ENCODE results near the gene GALNT2. TPM values are rescaled to one million over a fixed set of nuclear protein-coding genes. Genes with fewer than 3 reads are reported as not detected.

The GALNT2 gene
- total and polyA plus RNA-seq, 2 of the 13 experiments (the other 11 are each of a cell fraction or from before 2014, with no cell fraction given), result 39.3 to 39.6 TPM

DNA sequence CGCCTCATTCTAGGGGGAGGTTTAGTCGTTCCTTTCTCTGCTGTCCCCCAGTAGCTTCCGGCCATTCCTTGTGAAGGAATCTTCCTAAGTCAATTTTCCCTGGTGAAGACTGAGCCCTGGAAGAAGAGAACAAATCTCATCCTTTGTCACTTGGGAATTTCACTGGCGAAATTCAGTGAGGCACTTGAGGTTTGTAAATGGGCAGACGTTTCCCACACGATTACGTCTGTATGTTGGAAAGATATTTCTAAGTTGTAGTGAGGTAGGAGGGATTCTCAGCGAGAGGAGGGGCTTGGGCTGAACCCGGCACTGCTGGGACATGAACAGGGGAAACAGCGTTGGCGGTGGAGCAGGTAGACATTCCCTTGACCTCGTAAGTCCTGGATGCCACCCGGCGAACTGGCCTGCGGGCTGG, 47.2 kb downstream of the GALNT2 start:
- H3K27ac ChIP-seq (ENCODE audit: extremely low read length, insufficient read depth, low read length), result no peak overlapping the region
- no peaks in the 10 kb centered on the region for H4K20me1 ChIP-seq (ENCODE audit: insufficient read depth, low read length)
- FAIRE-seq, result no peak
- ChIA-PET CTCF (ENCODE audit: low intra/inter-chr PET ratio, low total read pairs) (no interaction called here), POLR2A (no interaction called here)
- H3K4me2 ChIP-seq (ENCODE audit: low read depth, low read length), result no peak overlapping the region
- no TSS peak for BruUV-seq (replicated peaks)
- intact Hi-C loops (cut with micrococcal nuclease; ENCODE audit: unreplicated experiment), result no loop called here
- peaks cover 59% of the 10 kb centered on the region for H3K79me2 ChIP-seq (ENCODE audit: insufficient read depth, low read length)
- no peaks in the 10 kb centered on the region for H3K9me3 ChIP-seq (ENCODE audit: low read length)
- H3K4me1 ChIP-seq (ENCODE audit: insufficient read depth, low read length), result peaks cover 52% of the 10 kb centered on the region
- H3K27me3 ChIP-seq (ENCODE audit: control insufficient read depth in 1 of 2, insufficient read depth in 2 of 2, low read length in 2 of 2), result no peaks in the 10 kb centered on the region
- no peak for DNase-seq (ENCODE audit: low spot score)
- H3K9ac ChIP-seq (ENCODE audit: insufficient read depth, low read depth, low read length), result no peak overlapping the region
- ATAC-seq, result no peak
- no peak overlapping the region for H2AFZ ChIP-seq (ENCODE audit: low read length)
- H3K4me3 ChIP-seq (replicated peaks in 1 of 3; ENCODE audit: insufficient read depth in 1 of 3, low read depth in 2 of 3, low read length in 3 of 3), result no peak overlapping the region
- in situ Hi-C loops (cut with HindIII; ENCODE audit: extremely low pct_ligation_motif_present, low pct_unique_long_range_greater_than_20kb), result no loop called here
- peaks cover 0 to 3% of the 10 kb centered on the region in 2 experiments; a peak in 3 of 5 replicates for H3K36me3 ChIP-seq (replicated peaks in 1 of 2; ENCODE audit: control insufficient read depth in 1 of 2, insufficient read depth in 2 of 2, low read length in 2 of 2)
- 97% methylated on average over 15 of the region's 15 CpGs for WGBS (ENCODE audit: low lambda C conversion rate)
- TF ChIP-seq, protein P1, sequence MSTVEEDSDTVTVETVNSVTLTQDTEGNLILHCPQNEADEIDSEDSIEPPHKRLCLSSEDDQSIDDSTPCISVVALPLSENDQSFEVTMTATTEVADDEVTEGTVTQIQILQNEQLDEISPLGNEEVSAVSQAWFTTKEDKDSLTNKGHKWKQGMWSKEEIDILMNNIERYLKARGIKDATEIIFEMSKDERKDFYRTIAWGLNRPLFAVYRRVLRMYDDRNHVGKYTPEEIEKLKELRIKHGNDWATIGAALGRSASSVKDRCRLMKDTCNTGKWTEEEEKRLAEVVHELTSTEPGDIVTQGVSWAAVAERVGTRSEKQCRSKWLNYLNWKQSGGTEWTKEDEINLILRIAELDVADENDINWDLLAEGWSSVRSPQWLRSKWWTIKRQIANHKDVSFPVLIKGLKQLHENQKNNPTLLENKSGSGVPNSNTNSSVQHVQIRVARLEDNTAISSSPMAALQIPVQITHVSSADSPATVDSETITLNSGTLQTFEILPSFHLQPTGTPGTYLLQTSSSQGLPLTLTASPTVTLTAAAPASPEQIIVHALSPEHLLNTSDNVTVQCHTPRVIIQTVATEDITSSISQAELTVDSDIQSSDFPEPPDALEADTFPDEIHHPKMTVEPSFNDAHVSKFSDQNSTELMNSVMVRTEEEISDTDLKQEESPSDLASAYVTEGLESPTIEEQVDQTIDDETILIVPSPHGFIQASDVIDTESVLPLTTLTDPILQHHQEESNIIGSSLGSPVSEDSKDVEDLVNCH (CRISPR knock-in tag; IDR thresholded peaks at IDR 0.05), result no peak
- TF ChIP-seq TEAD3 (CRISPR knock-in tag; optimal IDR thresholded peaks at IDR 0.05; ENCODE audit: borderline replicate concordance) (no peak), SRSF9 (IDR thresholded peaks at IDR 0.05; ENCODE audit: borderline replicate concordance, insufficient read depth, low read depth, low read length, poor library complexity, severe bottlenecking) (no peak), CBX1 (IDR thresholded peaks at IDR 0.05; ENCODE audit: low read depth) (no peak), ZMYM3 (CRISPR knock-in tag; IDR thresholded peaks at IDR 0.05) (no peak), HNF4A (CRISPR knock-in tag; IDR thresholded peaks at IDR 0.05) (no peak), MAF1 (CRISPR knock-in tag; IDR thresholded peaks at IDR 0.05; ENCODE audit: borderline replicate concordance) (no peak), NR2F6 (IDR thresholded peaks at IDR 0.05) (no peak), NR2F6 (CRISPR knock-in tag; IDR thresholded peaks at IDR 0.05) (no peak), FOXA1 (IDR thresholded peaks at IDR 0.05) (no peak), FOXA1 (CRISPR knock-in tag; IDR thresholded peaks at IDR 0.05) (no peak)
- TF ChIP-seq, protein P2, sequence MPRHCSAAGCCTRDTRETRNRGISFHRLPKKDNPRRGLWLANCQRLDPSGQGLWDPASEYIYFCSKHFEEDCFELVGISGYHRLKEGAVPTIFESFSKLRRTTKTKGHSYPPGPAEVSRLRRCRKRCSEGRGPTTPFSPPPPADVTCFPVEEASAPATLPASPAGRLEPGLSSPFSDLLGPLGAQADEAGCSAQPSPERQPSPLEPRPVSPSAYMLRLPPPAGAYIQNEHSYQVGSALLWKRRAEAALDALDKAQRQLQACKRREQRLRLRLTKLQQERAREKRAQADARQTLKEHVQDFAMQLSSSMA (CRISPR knock-in tag; IDR thresholded peaks at IDR 0.05), result no peak
- TF ChIP-seq, protein P3, sequence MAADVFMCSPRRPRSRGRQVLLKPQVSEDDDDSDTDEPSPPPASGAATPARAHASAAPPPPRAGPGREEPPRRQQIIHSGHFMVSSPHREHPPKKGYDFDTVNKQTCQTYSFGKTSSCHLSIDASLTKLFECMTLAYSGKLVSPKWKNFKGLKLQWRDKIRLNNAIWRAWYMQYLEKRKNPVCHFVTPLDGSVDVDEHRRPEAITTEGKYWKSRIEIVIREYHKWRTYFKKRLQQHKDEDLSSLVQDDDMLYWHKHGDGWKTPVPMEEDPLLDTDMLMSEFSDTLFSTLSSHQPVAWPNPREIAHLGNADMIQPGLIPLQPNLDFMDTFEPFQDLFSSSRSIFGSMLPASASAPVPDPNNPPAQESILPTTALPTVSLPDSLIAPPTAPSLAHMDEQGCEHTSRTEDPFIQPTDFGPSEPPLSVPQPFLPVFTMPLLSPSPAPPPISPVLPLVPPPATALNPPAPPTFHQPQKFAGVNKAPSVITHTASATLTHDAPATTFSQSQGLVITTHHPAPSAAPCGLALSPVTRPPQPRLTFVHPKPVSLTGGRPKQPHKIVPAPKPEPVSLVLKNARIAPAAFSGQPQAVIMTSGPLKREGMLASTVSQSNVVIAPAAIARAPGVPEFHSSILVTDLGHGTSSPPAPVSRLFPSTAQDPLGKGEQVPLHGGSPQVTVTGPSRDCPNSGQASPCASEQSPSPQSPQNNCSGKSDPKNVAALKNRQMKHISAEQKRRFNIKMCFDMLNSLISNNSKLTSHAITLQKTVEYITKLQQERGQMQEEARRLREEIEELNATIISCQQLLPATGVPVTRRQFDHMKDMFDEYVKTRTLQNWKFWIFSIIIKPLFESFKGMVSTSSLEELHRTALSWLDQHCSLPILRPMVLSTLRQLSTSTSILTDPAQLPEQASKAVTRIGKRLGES (CRISPR knock-in tag; IDR thresholded peaks at IDR 0.05; ENCODE audit: borderline replicate concordance), result no peak
- TF ChIP-seq, protein P4, sequence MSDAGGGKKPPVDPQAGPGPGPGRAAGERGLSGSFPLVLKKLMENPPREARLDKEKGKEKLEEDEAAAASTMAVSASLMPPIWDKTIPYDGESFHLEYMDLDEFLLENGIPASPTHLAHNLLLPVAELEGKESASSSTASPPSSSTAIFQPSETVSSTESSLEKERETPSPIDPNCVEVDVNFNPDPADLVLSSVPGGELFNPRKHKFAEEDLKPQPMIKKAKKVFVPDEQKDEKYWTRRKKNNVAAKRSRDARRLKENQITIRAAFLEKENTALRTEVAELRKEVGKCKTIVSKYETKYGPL (CRISPR knock-in tag; IDR thresholded peaks at IDR 0.05), result no peak
- TF ChIP-seq, protein P5, sequence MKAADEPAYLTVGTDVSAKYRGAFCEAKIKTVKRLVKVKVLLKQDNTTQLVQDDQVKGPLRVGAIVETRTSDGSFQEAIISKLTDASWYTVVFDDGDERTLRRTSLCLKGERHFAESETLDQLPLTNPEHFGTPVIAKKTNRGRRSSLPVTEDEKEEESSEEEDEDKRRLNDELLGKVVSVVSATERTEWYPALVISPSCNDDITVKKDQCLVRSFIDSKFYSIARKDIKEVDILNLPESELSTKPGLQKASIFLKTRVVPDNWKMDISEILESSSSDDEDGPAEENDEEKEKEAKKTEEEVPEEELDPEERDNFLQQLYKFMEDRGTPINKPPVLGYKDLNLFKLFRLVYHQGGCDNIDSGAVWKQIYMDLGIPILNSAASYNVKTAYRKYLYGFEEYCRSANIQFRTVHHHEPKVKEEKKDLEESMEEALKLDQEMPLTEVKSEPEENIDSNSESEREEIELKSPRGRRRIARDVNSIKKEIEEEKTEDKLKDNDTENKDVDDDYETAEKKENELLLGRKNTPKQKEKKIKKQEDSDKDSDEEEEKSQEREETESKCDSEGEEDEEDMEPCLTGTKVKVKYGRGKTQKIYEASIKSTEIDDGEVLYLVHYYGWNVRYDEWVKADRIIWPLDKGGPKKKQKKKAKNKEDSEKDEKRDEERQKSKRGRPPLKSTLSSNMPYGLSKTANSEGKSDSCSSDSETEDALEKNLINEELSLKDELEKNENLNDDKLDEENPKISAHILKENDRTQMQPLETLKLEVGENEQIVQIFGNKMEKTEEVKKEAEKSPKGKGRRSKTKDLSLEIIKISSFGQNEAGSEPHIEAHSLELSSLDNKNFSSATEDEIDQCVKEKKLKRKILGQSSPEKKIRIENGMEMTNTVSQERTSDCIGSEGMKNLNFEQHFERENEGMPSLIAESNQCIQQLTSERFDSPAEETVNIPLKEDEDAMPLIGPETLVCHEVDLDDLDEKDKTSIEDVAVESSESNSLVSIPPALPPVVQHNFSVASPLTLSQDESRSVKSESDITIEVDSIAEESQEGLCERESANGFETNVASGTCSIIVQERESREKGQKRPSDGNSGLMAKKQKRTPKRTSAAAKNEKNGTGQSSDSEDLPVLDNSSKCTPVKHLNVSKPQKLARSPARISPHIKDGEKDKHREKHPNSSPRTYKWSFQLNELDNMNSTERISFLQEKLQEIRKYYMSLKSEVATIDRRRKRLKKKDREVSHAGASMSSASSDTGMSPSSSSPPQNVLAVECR (CRISPR knock-in tag; IDR thresholded peaks at IDR 0.05; ENCODE audit: borderline replicate concordance), result no peak

Measured in HepG2 (cell line).